Kidney capillary endothelial cell (primary cell): Measurements from ENCODE around the gene OPCML.
A peak's percentile ranks its signal among the peaks of the same experiment; 100 is the strongest.

ENCODE experiments used
- DNase-seq: peaks from one replicate; pipeline ENCODE4 v3.0.0-alpha.2; 2018; ENCODE audit warnings: low spot score

OPCML gene

GRCh38 chr11:133133050-133133449 is 399.3 kb downstream of the OPCML start:
- DNase-seq: no peak

GRCh38 chr11:133127741-133128140 is 404.6 kb downstream of the OPCML start:
- DNase-seq: no peak

DNA sequence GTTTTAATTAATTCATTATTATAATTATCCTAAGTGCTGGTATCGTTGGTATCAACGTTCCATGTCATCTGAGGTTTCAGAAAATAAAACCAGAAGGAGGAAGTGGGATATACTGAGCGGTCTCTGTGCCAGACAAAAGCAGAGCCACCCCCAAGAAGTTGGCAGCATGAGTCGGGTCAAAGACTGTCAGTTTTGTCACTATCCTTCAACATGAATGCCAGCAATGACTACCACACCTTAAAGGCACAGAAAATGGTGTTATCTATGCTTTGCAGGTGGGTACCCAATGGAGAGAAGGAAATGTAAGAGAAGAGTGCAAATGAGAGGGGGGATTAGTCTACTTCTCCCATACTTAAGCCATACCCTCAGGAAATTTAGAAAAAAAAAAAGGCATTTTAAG is 408.5 kb downstream of the OPCML start:
- no peak for DNase-seq

GRCh38 chr11:133123366-133123765 is 408.9 kb downstream of the OPCML start:
- no peak for DNase-seq

DNA sequence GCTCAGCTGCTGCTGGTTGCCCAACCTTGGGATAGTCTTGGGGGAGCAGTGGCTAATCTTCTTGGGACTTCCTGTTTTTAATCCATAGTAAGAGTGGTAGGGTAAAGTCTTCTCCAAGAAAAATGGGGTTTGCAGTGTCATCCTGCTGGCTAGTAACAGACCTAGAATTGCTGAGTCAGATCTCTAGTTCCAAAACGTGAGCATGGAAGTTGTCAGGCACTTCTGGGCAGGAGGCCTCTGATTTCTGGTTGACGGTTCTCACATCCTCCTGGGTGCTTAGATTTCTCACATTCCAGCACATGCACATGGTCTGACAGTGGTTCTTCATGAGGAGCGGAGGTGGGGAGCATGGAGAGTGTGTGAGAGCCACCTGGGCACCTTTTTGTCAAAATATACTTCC is 410.0 kb downstream of the OPCML start:
- no peak for DNase-seq

DNA sequence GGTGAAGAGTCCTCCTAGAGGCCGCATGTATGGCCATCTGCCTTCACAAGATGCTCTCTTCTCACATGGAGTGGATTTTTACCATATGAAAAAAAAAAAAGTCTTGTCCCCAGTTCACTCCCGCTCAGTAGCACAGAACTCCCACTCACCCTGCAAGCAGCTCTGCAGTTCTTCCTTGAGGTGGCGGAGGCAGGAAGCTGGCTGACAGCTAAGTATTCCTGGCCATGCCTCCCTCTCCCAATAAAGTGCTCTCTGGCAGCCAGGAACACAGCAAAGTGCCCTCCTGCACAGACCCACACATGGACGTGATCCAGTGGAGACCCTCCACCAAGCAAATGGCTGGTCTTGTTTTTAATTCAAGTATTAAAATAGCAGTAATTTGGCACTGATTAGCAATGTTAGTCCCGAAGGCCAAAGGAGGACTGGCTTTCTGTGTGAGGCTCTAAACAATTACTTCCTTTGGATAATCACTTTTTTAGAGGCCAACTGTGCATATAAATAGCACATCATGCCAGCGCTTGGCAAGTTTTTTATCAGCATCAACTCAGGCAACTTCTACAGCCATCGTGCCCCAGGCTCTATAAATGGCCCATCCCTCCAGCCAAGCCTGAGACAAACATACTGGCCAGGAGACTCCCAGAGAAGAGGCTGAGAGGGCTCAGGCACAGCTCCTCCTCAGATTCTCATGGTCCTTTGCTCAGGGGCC is 413.6 kb downstream of the OPCML start:
- no peak for DNase-seq

DNA sequence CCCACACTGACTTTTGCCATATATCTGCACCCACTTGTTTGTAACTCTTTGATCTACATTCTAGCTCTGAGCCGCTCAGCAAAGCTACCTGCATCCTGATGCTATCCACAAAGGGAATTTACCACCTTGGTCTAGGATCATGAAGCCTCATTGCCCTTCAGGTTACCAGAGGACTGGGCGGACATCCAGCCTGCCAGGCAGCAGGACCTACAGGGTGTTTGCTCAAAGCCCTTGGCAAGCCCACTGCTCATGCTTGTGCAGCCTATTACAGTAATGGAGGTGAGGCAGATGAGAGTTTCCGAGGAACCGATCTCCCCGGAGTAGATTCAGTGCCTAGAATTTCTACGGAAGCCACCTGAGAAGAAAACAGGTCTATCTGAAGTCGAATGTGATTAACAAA is 417.2 kb downstream of the OPCML start:
- DNase-seq: no peak

DNA sequence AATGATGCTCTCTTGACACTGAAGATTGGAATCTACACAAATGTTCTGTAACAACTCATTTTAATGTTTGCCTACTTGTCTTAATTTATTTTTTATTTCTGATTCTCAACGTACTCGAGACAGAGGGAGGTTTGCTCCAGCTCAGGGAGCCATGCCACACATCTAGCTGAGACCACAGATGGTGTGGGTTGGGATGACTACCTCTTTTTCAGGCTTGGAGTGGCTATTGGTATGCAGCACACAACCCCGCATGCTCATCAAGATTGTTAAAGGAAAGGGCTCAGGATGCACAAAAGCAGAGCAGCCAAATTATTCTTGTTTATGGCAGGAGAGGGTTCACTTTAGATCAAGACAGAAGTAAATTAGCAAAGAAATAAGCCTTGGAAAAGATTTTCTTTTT is 424.5 kb downstream of the OPCML start:
- no peak for DNase-seq

DNA sequence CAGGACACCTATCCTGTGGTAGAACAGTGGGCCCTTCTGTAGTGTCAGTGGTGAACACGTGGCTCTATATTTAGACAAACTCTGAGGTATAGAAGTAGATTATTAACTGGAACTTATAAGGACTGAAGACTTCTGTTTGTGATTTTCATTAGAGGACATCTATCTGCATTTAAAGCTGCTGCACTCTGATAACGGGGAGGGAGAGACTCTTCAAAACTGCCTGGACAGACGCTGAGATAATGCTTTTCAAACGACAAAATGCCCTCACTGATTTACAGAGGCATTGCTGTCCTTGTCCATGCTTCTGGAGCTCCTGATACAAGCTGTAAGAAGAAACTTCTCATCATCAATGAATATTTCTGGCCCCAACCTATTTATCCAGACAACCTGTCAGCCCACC is 425.2 kb downstream of the OPCML start:
- no peak for DNase-seq

GRCh38 chr11:133106417-133106816 is 425.9 kb downstream of the OPCML start:
- DNase-seq: no peak

GRCh38 chr11:133104009-133104744 is 428.1 kb downstream of the OPCML start:
- DNase-seq: no peak

- no peak for DNase-seq
Measured at GRCh38 chr11:133096981-133097380, 435.3 kb downstream of the OPCML start.

DNA sequence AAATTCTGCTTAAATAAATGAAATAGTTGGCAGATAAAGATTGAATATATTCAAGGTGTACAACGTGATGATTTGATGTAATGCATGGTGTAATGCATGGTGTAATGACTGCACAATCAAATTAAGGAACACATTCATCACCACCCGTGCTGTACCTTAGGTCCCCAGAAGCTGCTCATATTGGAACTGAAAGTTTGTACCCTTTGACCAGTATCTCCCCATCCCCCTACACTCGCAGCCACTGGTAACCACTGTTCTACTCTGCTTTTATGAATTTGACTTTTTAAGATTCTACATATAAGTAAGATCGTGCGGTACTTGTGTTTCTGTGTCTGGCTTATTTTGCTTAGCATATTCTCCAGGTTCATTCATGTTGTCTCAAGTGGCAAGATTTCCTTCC is 445.8 kb downstream of the OPCML start:
- DNase-seq: no peak

- peak; percentile 71 for DNase-seq
Measured at GRCh38 chr11:133082841-133083488, 449.3 kb downstream of the OPCML start.

DNA sequence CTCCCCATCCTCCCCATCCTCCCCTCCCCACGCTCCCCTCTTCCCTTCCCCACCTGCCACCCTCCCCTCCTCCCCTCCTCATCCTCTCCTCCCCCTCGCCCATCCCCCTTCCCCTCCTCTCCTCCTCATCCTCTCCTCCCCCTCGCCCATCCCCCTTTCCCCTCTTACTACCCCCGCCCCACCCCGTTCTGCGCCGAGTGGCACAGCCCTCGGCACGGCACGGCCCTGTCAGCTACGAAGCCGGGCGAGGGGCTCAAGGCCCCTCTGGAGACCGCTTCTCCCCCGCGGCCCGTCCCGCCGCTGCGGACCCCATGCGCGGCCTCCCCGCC is 449.9 kb downstream of the OPCML start:
- no peak for DNase-seq

- DNase-seq: no peak
Measured at GRCh38 chr11:133081730-133082452, 450.4 kb downstream of the OPCML start.

DNA sequence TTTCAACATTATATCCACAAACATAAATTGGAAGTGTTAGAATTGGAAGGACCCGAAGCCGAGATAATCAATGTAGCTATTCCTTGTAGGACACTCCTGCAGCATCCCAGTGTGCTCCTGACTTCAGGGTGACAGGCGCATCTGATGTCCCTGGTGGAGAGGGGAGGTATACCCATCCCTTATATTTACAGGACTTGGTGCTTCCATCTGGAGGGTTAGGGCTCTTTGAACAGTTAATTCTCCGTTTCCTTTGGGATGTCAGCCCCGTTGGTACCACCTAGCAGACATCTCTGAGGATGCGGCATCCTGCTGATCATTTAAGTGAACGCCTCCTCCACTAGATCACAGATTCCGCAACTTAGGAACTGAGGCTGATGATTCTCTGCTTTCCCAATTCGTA is 451.3 kb downstream of the OPCML start:
- DNase-seq: no peak

DNA sequence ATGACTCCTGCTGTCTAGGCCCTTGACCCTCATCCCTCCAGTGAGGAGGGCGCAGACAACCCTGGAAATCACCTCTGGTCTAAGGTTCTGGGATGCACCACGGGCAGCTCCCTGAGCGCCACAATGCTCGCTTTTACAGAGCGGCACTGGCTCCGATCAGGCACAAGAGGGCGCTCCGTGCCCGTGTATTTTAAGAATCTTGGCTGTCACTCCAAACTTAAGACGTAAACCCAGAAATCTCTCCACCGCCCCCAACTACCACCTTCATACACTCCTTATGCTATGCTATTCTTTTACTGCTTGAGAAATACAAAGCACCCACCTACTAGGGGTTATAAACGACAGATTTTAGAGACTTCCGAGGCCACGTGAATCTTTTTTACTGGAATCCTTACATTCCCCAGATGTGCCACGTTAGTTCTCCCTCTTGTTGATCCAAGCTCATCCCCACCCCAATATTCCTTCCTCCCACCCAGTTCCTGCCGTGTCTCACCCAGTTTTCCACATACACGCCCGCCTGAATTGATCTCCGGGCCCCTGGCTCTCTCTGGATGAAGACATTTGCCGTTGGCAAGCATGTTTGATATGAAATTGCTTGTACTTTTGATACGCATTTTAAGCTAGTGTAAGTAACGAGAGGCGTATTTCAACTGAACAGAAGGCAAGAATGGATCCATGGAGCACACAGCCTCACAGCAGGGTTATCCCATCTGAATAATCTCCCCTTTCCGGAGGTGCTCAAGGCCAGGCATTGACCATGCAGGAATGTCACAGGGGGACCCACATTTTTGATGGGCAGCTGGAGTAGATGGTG is 453.5 kb downstream of the OPCML start:
- peak; percentile 56 for DNase-seq

DNA sequence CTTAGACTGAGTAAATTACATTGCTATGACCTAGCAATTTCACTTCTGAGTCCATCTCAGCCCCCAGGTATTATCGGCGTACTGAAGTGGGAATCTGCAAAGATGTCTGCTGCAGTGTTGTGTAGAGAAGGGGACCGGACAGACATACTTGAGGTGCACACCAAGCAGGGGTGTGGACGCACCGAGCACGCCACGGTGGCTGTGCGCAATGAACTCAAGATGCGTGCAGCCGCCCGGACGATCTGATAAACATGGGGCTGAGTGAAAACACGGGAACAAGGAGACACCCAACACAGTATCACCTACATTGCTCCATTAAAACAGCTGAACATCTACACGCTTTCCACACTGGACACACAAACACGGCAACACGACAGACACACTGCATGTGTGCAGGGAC is 454.3 kb downstream of the OPCML start:
- no peak for DNase-seq

DNA sequence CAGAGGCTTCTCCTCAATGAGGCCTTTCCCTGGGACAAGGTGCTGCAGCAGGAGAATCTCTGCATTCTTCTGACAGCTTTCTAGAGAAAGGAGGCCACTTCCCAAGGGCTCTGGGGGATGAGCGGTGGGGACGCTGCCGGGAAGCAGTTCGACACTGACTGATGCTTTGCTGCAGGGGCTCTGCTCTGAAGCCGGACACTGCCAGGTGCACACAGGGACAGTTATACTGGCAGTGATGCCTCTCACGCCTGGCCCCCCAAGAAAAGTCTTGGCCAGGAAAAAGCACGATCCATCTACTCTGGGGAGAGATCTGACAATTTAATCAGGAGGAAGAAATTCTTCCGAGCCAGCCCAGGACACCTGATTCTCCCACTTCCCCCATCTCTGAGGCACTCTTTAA is 456.9 kb downstream of the OPCML start:
- DNase-seq: no peak

DNA sequence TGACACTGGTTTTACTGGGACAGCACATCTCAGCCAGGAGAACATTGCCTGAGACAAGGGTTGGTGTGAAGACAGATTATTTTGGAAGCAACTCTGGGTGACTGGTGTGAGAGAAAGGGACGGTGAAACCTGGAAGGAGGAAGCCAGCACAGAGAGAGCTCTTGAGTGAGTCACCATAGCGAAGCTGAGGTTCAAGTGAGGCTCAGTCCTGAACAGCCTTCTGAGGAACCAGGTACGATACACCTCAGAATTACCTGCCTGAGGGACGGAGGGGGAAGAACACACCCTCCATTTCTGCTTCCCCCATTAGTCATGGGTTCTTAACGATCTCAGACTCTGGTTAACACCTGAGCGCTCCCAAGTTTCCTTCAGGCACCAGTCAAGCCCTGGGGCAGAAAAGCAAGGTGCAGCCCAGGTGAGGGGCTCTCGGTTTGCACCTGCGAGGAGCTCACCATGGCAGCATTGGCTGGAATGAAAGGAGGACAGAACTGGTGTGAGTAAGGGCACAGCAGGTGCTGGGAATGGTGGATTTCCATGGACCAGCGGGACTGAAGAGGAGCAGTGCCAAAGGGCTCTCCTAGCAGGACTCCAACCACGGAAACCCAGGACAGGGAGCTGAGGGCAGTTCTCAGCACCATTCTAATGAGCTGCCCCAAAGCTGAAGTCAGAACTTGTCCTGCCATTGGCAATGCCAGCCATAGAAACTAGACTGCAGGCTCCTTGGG is 459.3 kb downstream of the OPCML start:
- DNase-seq: no peak
